ENCODE results near the gene TMEM272. TPM values are rescaled to one million over a fixed set of nuclear protein-coding genes. Genes with fewer than 3 reads are reported as not detected.
A peak's percentile ranks its signal among the peaks of the same experiment; 100 is the strongest.

TMEM272 gene
- total and polyA plus RNA-seq, 2 experiments from 2014 or later, result not detected

- Histone ChIP-seq H4K20me1 (ENCODE audit: insufficient read depth) (no peaks in the 10 kb centered on the region), H3K79me2 (ENCODE audit: insufficient read depth) (no peaks in the 10 kb centered on the region), H3K9ac (no peak overlapping the region), H3K27me3 (replicated peaks; ENCODE audit: insufficient read depth) (no peaks in the 10 kb centered on the region), H3K9me2 (ENCODE audit: insufficient read depth) (no peaks in the 10 kb centered on the region), H3K36me3 (ENCODE audit: low read depth) (no peaks in the 10 kb centered on the region), H3K9me3 (ENCODE audit: low read depth) (no peaks in the 10 kb centered on the region), H3F3A (ENCODE audit: insufficient read depth) (peaks cover 22% of the 10 kb centered on the region), H3K4me3 (no peak overlapping the region), H3K4me2 (ENCODE audit: unreplicated experiment) (no peak overlapping the region), H3K4me1 (ENCODE audit: insufficient read depth) (peaks cover 17% of the 10 kb centered on the region), H2AFZ (no peak overlapping the region), H3K27ac (no peak overlapping the region)
- in situ Hi-C loops (cut with MboI), result no loop called here
- TF ChIP-seq EZH2 (IDR thresholded peaks at IDR 0.05; ENCODE audit: insufficient read depth, poor library complexity, severe bottlenecking), result no peak
- no peak for TF ChIP-seq EZH2phosphoT487 (IDR thresholded peaks at IDR 0.05; ENCODE audit: insufficient read depth, low read depth)
- 81 to 88% methylated on average over 12 of the region's 12 CpGs for WGBS, 2 experiments (ENCODE audit: low coverage in 1 of 2, low lambda C conversion rate in 2 of 2, missing lambda C conversion rate in 2 of 2)
- DNase-seq, result no peak
Measured at GRCh38 chr13:51799261-51799660, 45.7 kb downstream of the TMEM272 start.

GRCh38 chr13:51797664-51798488 is 47.1 kb downstream of the TMEM272 start:
- Histone ChIP-seq H3K9me3 (ENCODE audit: low read depth) (no peaks in the 10 kb centered on the region), H3K4me3 (no peak overlapping the region), H3K79me2 (ENCODE audit: insufficient read depth) (no peaks in the 10 kb centered on the region), H3K4me1 (ENCODE audit: insufficient read depth) (peaks cover 22% of the 10 kb centered on the region), H2AFZ (no peak overlapping the region), H3K27ac (no peak overlapping the region), H3K9ac (no peak overlapping the region), H3F3A (ENCODE audit: insufficient read depth) (peaks cover 27% of the 10 kb centered on the region), H3K4me2 (ENCODE audit: unreplicated experiment) (no peak overlapping the region), H3K36me3 (ENCODE audit: low read depth) (no peaks in the 10 kb centered on the region), H4K20me1 (ENCODE audit: insufficient read depth) (no peaks in the 10 kb centered on the region), H3K27me3 (replicated peaks; ENCODE audit: insufficient read depth) (no peaks in the 10 kb centered on the region), H3K9me2 (ENCODE audit: insufficient read depth) (no peaks in the 10 kb centered on the region)
- in situ Hi-C loops (cut with MboI), result no loop called here
- peak; percentile 56 for DNase-seq
- no peak for TF ChIP-seq EZH2 (IDR thresholded peaks at IDR 0.05; ENCODE audit: insufficient read depth, poor library complexity, severe bottlenecking)
- WGBS, 2 experiments (ENCODE audit: low coverage in 1 of 2, low lambda C conversion rate in 2 of 2, missing lambda C conversion rate in 2 of 2), result 77 to 78% methylated on average over 12 of the region's 12 CpGs

- no peak overlapping the region for H3K4me2 ChIP-seq (ENCODE audit: unreplicated experiment)
Measured at GRCh38 chr13:51796546-51796945, 48.4 kb downstream of the TMEM272 start.

DNA sequence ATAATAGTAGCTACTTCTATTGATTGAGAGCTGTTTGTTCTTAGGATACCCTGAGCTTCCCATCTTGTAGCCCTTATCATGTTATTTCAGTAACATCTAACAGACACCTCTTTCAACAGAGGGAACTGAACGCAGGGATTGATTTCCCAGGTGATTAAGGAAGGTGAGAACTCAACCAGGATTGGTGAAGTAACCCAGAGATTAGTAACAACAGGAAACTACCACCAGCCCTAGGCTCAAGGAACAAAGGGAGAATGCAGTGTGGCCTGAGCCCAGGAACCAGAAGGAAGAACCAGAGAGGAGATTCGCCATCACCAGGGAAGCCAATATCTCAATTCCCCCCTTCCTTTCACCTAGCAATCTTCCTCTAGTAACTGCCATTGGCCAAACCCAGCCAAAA is 49.6 kb downstream of the TMEM272 start:
- TF ChIP-seq EZH2 (IDR thresholded peaks at IDR 0.05; ENCODE audit: insufficient read depth, poor library complexity, severe bottlenecking) (no peak), EZH2phosphoT487 (IDR thresholded peaks at IDR 0.05; ENCODE audit: insufficient read depth, low read depth) (no peak)
- Histone ChIP-seq H2AFZ (no peak overlapping the region), H3K27ac (no peak overlapping the region), H4K20me1 (ENCODE audit: insufficient read depth) (no peaks in the 10 kb centered on the region), H3K9ac (no peak overlapping the region), H3F3A (ENCODE audit: insufficient read depth) (peaks cover 12% of the 10 kb centered on the region), H3K36me3 (ENCODE audit: low read depth) (no peaks in the 10 kb centered on the region), H3K4me1 (ENCODE audit: insufficient read depth) (peaks cover 11% of the 10 kb centered on the region), H3K4me2 (ENCODE audit: unreplicated experiment) (no peak overlapping the region), H3K9me3 (ENCODE audit: low read depth) (no peaks in the 10 kb centered on the region), H3K27me3 (replicated peaks; ENCODE audit: insufficient read depth) (no peaks in the 10 kb centered on the region), H3K4me3 (no peak overlapping the region), H3K9me2 (ENCODE audit: insufficient read depth) (no peaks in the 10 kb centered on the region), H3K79me2 (ENCODE audit: insufficient read depth) (no peaks in the 10 kb centered on the region)
- in situ Hi-C loops (cut with MboI), result no loop called here
- 81 to 96% methylated on average over 2 of the region's 2 CpGs for WGBS, 2 experiments (ENCODE audit: low coverage in 1 of 2, low lambda C conversion rate in 2 of 2, missing lambda C conversion rate in 2 of 2)
- DNase-seq, result no peak

More at GRCh38 chr13:51796546-51796945, 48.4 kb downstream of the TMEM272 start:
- Histone ChIP-seq H3K36me3 (ENCODE audit: low read depth) (no peaks in the 10 kb centered on the region), H3K27me3 (replicated peaks; ENCODE audit: insufficient read depth) (no peaks in the 10 kb centered on the region), H3K4me1 (ENCODE audit: insufficient read depth) (peaks cover 11% of the 10 kb centered on the region), H3K9ac (no peak overlapping the region), H3K27ac (no peak overlapping the region), H3K79me2 (ENCODE audit: insufficient read depth) (no peaks in the 10 kb centered on the region), H2AFZ (no peak overlapping the region), H3K9me2 (ENCODE audit: insufficient read depth) (no peaks in the 10 kb centered on the region), H3K4me3 (no peak overlapping the region), H4K20me1 (ENCODE audit: insufficient read depth) (no peaks in the 10 kb centered on the region), H3K9me3 (ENCODE audit: low read depth) (no peaks in the 10 kb centered on the region), H3F3A (ENCODE audit: insufficient read depth) (peaks cover 18% of the 10 kb centered on the region)
- TF ChIP-seq EZH2 (IDR thresholded peaks at IDR 0.05; ENCODE audit: insufficient read depth, poor library complexity, severe bottlenecking) (no peak), EZH2phosphoT487 (IDR thresholded peaks at IDR 0.05; ENCODE audit: insufficient read depth, low read depth) (no peak)
- in situ Hi-C loops (cut with MboI), result no loop called here
- DNase-seq, result no peak
- WGBS, 2 experiments (ENCODE audit: low coverage in 1 of 2, low lambda C conversion rate in 2 of 2, missing lambda C conversion rate in 2 of 2), result 90 to 96% methylated on average over 7 of the region's 7 CpGs
